GM23338 (cell line): ENCODE results near the gene MAMDC2. TPM values are rescaled to one million over a fixed set of nuclear protein-coding genes. Genes with fewer than 3 reads are reported as not detected.

Experiments
- ATAC-seq: fragments of 200-7000 bp; cut with Tn5 transposase; 3 replicates; pipeline ENCODE4 v1.9.1; 2020
- DNase-seq: peaks from one replicate; pipeline ENCODE4 v3.0.0-alpha.2; 2015; ENCODE audit warnings: low spot score
- H2AFZ ChIP-seq: fragments of 200-600 bp; sonication (generic); 2 replicates; pipeline ENCODE4 v1.8.0; 2016; ENCODE audit warnings: antibody characterized with exemption, mild to moderate bottlenecking, moderate library complexity
- H3F3A ChIP-seq: fragments of 200-600 bp; sonication (generic); replicated peaks from 2 replicates; pipeline ENCODE4 v1.8.0; 2017; ENCODE audit warnings: antibody characterized with exemption, mixed run types, low read depth
- H3K27ac ChIP-seq: fragments of 200-600 bp; sonication (generic); 2 replicates; pipeline ENCODE4 v1.6.1; 2016; ENCODE audit warnings: low read depth
- H3K27me3 ChIP-seq: fragments of 200-600 bp; sonication (generic); 2 replicates; pipeline ENCODE4 v1.8.0; 2016; ENCODE audit warnings: mild to moderate bottlenecking, mixed run types, moderate library complexity; ENCODE audit not compliant: insufficient read depth
- H3K36me3 ChIP-seq: fragments of 200-600 bp; sonication (generic); 2 replicates; pipeline ENCODE4 v1.8.0; 2016; ENCODE audit warnings: mild to moderate bottlenecking; ENCODE audit not compliant: insufficient read depth
- H3K4me1 ChIP-seq: fragments of 200-600 bp; sonication (generic); 2 replicates; pipeline ENCODE4 v1.8.0; 2016; ENCODE audit warnings: mild to moderate bottlenecking, moderate library complexity; ENCODE audit not compliant: insufficient read depth
- H3K4me2 ChIP-seq: fragments of 200-600 bp; sonication (generic); 2 replicates; pipeline ENCODE4 v1.7.1; 2017; ENCODE audit warnings: mixed run types
- H3K4me3 ChIP-seq: fragments of 200-600 bp; sonication (generic); 2 replicates; pipeline ENCODE4 v1.6.1; 2016; ENCODE audit warnings: mixed run types
- H3K79me2 ChIP-seq: fragments of 200-600 bp; sonication (generic); replicated peaks from 2 replicates; pipeline ENCODE4 v1.8.0; 2017; ENCODE audit warnings: mild to moderate bottlenecking; ENCODE audit not compliant: insufficient read depth
- H3K9me2 ChIP-seq: fragments of 200-600 bp; sonication (generic); 2 replicates; pipeline ENCODE4 v1.8.0; 2017; ENCODE audit not compliant: insufficient read depth
- H4K20me1 ChIP-seq: fragments of 200-600 bp; sonication (generic); replicated peaks from 2 replicates; pipeline ENCODE4 v1.8.0; 2017; ENCODE audit warnings: mild to moderate bottlenecking; ENCODE audit not compliant: insufficient read depth
- H3K27ac Mint-ChIP-seq: 2 replicates; pipeline ENCODE4 v1.8.0; 2020; ENCODE audit warnings: inconsistent platforms, mild to moderate bottlenecking, moderate library complexity, mixed read lengths
- H3K27me3 Mint-ChIP-seq: 3 replicates; pipeline ENCODE4 v1.8.0; 2022; ENCODE audit warnings: low read depth, mild to moderate bottlenecking, moderate library complexity, mixed read lengths, inconsistent platforms; ENCODE audit not compliant: insufficient read depth, poor library complexity
- H3K36me3 Mint-ChIP-seq: 3 replicates; pipeline ENCODE4 v1.8.0; 2021; ENCODE audit warnings: low read depth, mild to moderate bottlenecking, inconsistent platforms, moderate library complexity, mixed read lengths
- H3K4me1 Mint-ChIP-seq: 3 replicates; pipeline ENCODE4 v1.8.0; 2020; ENCODE audit warnings: mild to moderate bottlenecking, inconsistent platforms, mixed read lengths
- H3K4me3 Mint-ChIP-seq: 3 replicates; pipeline ENCODE4 v1.8.0; 2021; ENCODE audit warnings: moderate library complexity, mild to moderate bottlenecking, inconsistent platforms, mixed read lengths
- H3K9me3 Mint-ChIP-seq: 3 replicates; pipeline ENCODE4 v1.8.0; 2020; ENCODE audit warnings: moderate library complexity, mild to moderate bottlenecking, inconsistent platforms, mixed read lengths
- EZH2 ChIP-seq: fragments of 200-600 bp; sonication (generic); IDR thresholded peaks from one replicate; pipeline ENCODE4 v1.8.0; 2017; ENCODE audit warnings: antibody characterized with exemption, mild to moderate bottlenecking, low read depth; ENCODE audit not compliant: unreplicated experiment
- JUNB ChIP-seq: IDR thresholded peaks from one replicate; pipeline ENCODE4 v1.6.1; 2016; ENCODE audit warnings: antibody characterized with exemption; ENCODE audit not compliant: unreplicated experiment
- POLR2AphosphoS5 ChIP-seq: IDR thresholded peaks from 2 replicates; pipeline ENCODE4 v1.6.1; 2016; ENCODE audit warnings: antibody characterized with exemption, low read depth
- STAT1 ChIP-seq: IDR thresholded peaks from one replicate; pipeline ENCODE4 v1.6.1; 2016; ENCODE audit warnings: antibody characterized with exemption; ENCODE audit not compliant: unreplicated experiment
- ZNF331 ChIP-seq: fragments of 250-450 bp; sonication (Bioruptor Pico); IDR thresholded peaks from 2 replicates; pipeline ENCODE4 v1.5.0; 2020; ENCODE audit warnings: low read depth, mild to moderate bottlenecking, moderate library complexity
- polyA plus RNA-seq: library from polyadenylated mRNA; unstranded; fragments of >200 nt; fragmentation: Nextera tagmentation; extraction: Ambion mirVana; gene quantifications from 2 replicates; pipeline ENCODE4 v1.2.1, GENCODE V29; 2016
- total RNA-seq: library from RNA; depleted of rRNA; stranded (reverse); fragments of >200 nt; shearing (Covaris generic); gene quantifications from 2 replicates; pipeline ENCODE4 v1.2.3, GENCODE V29; 2014
- TF ChIP-seq, protein P1 (sequence below): IDR thresholded peaks from 2 replicates; pipeline ENCODE4 v1.6.1; 2016; ENCODE audit warnings: antibody characterized with exemption
- TF ChIP-seq, protein P2 (sequence below): IDR thresholded peaks from one replicate; pipeline ENCODE4 v1.6.1; 2018; ENCODE audit warnings: antibody characterized with exemption; ENCODE audit not compliant: unreplicated experiment
- TF ChIP-seq, protein P3 (sequence below): fragments of 250-450 bp; sonication (Bioruptor Pico); IDR thresholded peaks from 2 replicates; pipeline ENCODE4 v1.5.0; 2020; ENCODE audit warnings: mild to moderate bottlenecking, moderate library complexity
- TF ChIP-seq, protein P4 (sequence below), 2 experiments: fragments of 200-600 bp in 1 of 2; sonication (generic) in 1 of 2; conservative IDR thresholded peaks; 2 replicates each; pipeline versions ENCODE4 v1.5.1 to v1.6.1; 2016 to 2017; ENCODE audit warnings: antibody characterized with exemption in 2 of 2, low read depth in 2 of 2, mild to moderate bottlenecking in 2 of 2, moderate library complexity in 1 of 2

The MAMDC2 gene
- total and polyA plus RNA-seq, 2 experiments from 2014 or later, result 7.7 to 19.6 TPM

DNA sequence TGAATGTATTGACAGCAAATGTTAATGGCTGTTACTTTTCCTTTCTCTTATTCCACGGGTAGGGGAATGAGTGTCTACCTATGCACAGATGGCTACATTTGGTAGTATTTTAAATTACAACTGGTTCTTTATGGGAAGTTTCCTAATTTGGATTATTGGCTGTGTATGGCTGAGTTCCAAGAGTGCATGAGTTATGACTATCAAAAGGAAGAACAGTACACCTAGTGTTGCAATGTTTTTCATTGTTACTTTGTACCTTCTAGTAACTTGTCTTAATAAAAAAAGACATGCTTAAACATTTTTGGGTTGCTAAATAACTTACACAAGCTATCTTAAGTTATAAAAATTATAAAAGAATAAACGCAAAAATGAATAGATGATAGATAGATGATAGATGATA is 35.8 kb upstream of the MAMDC2 start:
- Mint-ChIP-seq H3K9me3 (no peaks in the 10 kb centered on the region), H3K36me3 (no peaks in the 10 kb centered on the region), H3K27ac (no peak overlapping the region), H3K4me1 (peaks cover 6% of the 10 kb centered on the region; the same call in 2 of the 3 replicates), H3K27me3 (peaks cover 2% of the 10 kb centered on the region), H3K4me3 (no peak overlapping the region)
- 0 out of 2 replicates have a peak, but pooled peaks cover 4% of the 10 kb centered on the region for H3K9me2 ChIP-seq
- H3K27ac ChIP-seq, result no peak overlapping the region
- no peak overlapping the region for H3K4me3 ChIP-seq
- H3F3A ChIP-seq, result no peaks in the 10 kb centered on the region
- H3K79me2 ChIP-seq, result no peaks in the 10 kb centered on the region
- ATAC-seq (no peak), DNase-seq (no peak)
- TF ChIP-seq, protein P1, sequence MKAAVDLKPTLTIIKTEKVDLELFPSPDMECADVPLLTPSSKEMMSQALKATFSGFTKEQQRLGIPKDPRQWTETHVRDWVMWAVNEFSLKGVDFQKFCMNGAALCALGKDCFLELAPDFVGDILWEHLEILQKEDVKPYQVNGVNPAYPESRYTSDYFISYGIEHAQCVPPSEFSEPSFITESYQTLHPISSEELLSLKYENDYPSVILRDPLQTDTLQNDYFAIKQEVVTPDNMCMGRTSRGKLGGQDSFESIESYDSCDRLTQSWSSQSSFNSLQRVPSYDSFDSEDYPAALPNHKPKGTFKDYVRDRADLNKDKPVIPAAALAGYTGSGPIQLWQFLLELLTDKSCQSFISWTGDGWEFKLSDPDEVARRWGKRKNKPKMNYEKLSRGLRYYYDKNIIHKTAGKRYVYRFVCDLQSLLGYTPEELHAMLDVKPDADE, result no peak
- TF ChIP-seq JUNB, result no peak
- TF ChIP-seq POLR2AphosphoS5, result no peak
- TF ChIP-seq STAT1, result no peak
- TF ChIP-seq, protein P2, sequence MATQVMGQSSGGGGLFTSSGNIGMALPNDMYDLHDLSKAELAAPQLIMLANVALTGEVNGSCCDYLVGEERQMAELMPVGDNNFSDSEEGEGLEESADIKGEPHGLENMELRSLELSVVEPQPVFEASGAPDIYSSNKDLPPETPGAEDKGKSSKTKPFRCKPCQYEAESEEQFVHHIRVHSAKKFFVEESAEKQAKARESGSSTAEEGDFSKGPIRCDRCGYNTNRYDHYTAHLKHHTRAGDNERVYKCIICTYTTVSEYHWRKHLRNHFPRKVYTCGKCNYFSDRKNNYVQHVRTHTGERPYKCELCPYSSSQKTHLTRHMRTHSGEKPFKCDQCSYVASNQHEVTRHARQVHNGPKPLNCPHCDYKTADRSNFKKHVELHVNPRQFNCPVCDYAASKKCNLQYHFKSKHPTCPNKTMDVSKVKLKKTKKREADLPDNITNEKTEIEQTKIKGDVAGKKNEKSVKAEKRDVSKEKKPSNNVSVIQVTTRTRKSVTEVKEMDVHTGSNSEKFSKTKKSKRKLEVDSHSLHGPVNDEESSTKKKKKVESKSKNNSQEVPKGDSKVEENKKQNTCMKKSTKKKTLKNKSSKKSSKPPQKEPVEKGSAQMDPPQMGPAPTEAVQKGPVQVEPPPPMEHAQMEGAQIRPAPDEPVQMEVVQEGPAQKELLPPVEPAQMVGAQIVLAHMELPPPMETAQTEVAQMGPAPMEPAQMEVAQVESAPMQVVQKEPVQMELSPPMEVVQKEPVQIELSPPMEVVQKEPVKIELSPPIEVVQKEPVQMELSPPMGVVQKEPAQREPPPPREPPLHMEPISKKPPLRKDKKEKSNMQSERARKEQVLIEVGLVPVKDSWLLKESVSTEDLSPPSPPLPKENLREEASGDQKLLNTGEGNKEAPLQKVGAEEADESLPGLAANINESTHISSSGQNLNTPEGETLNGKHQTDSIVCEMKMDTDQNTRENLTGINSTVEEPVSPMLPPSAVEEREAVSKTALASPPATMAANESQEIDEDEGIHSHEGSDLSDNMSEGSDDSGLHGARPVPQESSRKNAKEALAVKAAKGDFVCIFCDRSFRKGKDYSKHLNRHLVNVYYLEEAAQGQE, result no peak
- TF ChIP-seq ZNF331, result no peak
- no peak for TF ChIP-seq EZH2
- TF ChIP-seq, protein P3, sequence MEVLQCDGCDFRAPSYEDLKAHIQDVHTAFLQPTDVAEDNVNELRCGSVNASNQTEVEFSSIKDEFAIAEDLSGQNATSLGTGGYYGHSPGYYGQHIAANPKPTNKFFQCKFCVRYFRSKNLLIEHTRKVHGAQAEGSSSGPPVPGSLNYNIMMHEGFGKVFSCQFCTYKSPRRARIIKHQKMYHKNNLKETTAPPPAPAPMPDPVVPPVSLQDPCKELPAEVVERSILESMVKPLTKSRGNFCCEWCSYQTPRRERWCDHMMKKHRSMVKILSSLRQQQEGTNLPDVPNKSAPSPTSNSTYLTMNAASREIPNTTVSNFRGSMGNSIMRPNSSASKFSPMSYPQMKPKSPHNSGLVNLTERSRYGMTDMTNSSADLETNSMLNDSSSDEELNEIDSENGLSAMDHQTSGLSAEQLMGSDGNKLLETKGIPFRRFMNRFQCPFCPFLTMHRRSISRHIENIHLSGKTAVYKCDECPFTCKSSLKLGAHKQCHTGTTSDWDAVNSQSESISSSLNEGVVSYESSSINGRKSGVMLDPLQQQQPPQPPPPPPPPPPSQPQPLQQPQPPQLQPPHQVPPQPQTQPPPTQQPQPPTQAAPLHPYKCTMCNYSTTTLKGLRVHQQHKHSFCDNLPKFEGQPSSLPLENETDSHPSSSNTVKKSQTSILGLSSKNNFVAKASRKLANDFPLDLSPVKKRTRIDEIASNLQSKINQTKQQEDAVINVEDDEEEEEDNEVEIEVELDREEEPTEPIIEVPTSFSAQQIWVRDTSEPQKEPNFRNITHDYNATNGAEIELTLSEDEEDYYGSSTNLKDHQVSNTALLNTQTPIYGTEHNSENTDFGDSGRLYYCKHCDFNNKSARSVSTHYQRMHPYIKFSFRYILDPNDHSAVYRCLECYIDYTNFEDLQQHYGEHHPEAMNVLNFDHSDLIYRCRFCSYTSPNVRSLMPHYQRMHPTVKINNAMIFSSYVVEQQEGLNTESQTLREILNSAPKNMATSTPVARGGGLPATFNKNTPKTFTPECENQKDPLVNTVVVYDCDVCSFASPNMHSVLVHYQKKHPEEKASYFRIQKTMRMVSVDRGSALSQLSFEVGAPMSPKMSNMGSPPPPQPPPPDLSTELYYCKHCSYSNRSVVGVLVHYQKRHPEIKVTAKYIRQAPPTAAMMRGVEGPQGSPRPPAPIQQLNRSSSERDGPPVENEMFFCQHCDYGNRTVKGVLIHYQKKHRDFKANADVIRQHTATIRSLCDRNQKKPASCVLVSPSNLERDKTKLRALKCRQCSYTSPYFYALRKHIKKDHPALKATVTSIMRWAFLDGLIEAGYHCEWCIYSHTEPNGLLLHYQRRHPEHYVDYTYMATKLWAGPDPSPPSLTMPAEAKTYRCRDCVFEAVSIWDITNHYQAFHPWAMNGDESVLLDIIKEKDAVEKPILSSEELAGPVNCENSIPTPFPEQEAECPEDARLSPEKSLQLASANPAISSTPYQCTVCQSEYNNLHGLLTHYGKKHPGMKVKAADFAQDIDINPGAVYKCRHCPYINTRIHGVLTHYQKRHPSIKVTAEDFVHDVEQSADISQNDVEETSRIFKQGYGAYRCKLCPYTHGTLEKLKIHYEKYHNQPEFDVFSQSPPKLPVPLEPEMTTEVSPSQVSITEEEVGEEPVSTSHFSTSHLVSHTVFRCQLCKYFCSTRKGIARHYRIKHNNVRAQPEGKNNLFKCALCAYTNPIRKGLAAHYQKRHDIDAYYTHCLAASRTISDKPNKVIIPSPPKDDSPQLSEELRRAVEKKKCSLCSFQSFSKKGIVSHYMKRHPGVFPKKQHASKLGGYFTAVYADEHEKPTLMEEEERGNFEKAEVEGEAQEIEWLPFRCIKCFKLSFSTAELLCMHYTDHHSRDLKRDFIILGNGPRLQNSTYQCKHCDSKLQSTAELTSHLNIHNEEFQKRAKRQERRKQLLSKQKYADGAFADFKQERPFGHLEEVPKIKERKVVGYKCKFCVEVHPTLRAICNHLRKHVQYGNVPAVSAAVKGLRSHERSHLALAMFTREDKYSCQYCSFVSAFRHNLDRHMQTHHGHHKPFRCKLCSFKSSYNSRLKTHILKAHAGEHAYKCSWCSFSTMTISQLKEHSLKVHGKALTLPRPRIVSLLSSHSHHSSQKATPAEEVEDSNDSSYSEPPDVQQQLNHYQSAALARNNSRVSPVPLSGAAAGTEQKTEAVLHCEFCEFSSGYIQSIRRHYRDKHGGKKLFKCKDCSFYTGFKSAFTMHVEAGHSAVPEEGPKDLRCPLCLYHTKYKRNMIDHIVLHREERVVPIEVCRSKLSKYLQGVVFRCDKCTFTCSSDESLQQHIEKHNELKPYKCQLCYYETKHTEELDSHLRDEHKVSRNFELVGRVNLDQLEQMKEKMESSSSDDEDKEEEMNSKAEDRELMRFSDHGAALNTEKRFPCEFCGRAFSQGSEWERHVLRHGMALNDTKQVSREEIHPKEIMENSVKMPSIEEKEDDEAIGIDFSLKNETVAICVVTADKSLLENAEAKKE (CRISPR knock-in tag), result no peak
- TF ChIP-seq, protein P4, sequence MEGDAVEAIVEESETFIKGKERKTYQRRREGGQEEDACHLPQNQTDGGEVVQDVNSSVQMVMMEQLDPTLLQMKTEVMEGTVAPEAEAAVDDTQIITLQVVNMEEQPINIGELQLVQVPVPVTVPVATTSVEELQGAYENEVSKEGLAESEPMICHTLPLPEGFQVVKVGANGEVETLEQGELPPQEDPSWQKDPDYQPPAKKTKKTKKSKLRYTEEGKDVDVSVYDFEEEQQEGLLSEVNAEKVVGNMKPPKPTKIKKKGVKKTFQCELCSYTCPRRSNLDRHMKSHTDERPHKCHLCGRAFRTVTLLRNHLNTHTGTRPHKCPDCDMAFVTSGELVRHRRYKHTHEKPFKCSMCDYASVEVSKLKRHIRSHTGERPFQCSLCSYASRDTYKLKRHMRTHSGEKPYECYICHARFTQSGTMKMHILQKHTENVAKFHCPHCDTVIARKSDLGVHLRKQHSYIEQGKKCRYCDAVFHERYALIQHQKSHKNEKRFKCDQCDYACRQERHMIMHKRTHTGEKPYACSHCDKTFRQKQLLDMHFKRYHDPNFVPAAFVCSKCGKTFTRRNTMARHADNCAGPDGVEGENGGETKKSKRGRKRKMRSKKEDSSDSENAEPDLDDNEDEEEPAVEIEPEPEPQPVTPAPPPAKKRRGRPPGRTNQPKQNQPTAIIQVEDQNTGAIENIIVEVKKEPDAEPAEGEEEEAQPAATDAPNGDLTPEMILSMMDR (conservative IDR thresholded peaks at IDR 0.05; ENCODE audit: low read depth in 2 of 2), result no peak
- no peak overlapping the region for H3K4me2 ChIP-seq
- no peak overlapping the region for H2AFZ ChIP-seq
- no peaks in the 10 kb centered on the region for H3K27me3 ChIP-seq
- H3K36me3 ChIP-seq, result no peaks in the 10 kb centered on the region
- no peaks in the 10 kb centered on the region for H3K4me1 ChIP-seq
- no peaks in the 10 kb centered on the region for H4K20me1 ChIP-seq
